Peyer's patch (tissue), 4 donors: ENCODE results near the gene TRPC4. TPM values are rescaled to one million over a fixed set of nuclear protein-coding genes. Genes with fewer than 3 reads are reported as not detected.

ENCODE experiments used
- DNase-seq, 3 donors: peaks; one replicate each; pipeline ENCODE4 v3.0.0-alpha.2; 2017 to 2019
- H3K27ac ChIP-seq, 4 donors: fragments of 200-600 bp; sonication (generic); one replicate each; pipeline ENCODE4 v1.5.1; 2016 to 2019
- H3K27me3 ChIP-seq, 2 donors: fragments of 200-600 bp; sonication (generic); one replicate each; pipeline ENCODE4 v1.5.1; 2019
- H3K36me3 ChIP-seq, 3 donors: fragments of 200-600 bp; sonication (generic); one replicate each; pipeline ENCODE4 v1.5.1; 2016 to 2019
- H3K4me1 ChIP-seq, 4 donors: fragments of 200-600 bp; sonication (generic); one replicate each; pipeline ENCODE4 v1.5.1; 2016 to 2019
- H3K4me3 ChIP-seq, 4 donors: fragments of 200-600 bp; sonication (generic); 1 replicate in 3 of 4; 2 replicates in 1 of 4; pipeline ENCODE4 v1.5.1; 2016 to 2019; ENCODE audit warnings: mild to moderate bottlenecking in 1 of 4
- H3K9me3 ChIP-seq, 4 donors: fragments of 200-600 bp; sonication (generic); one replicate each; pipeline ENCODE4 v1.5.1; 2016 to 2019; ENCODE audit warnings: mild to moderate bottlenecking in 1 of 4
- CTCF ChIP-seq, 6 experiments: fragments of 450-650 bp in 4 of 6; fragments of 200-600 bp in 2 of 6; sonication (generic) in 1 of 6; IDR thresholded peaks; one replicate each; pipeline ENCODE4 v1.5.1; 2017 to 2019; ENCODE audit warnings: antibody characterized with exemption in 6 of 6, mild to moderate bottlenecking in 3 of 6, moderate library complexity in 1 of 6
- POLR2A ChIP-seq, 2 donors: fragments of 450-650 bp; IDR thresholded peaks; one replicate each; pipeline ENCODE4 v1.5.1; 2017; ENCODE audit warnings: antibody characterized with exemption in 2 of 2, mild to moderate bottlenecking in 2 of 2, moderate library complexity in 2 of 2
- total RNA-seq, 4 donors: library from RNA; depleted of rRNA; stranded (reverse); fragments of >200 nt; gene quantifications; one replicate each; pipeline ENCODE4 v1.1.0, GENCODE V29; 2016

Gene TRPC4
- total RNA-seq, 4 donors from 2014 or later, result 1.2 TPM; not detected in 3

GRCh38 chr13:37662624-37663023, 206.9 kb downstream of the TRPC4 start:
- Histone ChIP-seq H3K27ac (no peak overlapping the region), H3K9me3 (no peaks in the 10 kb centered on the region), H3K4me1 (no peaks in the 10 kb centered on the region), H3K4me3 (no peak overlapping the region), H3K27me3 (no peaks in the 10 kb centered on the region), H3K36me3 (no peaks in the 10 kb centered on the region)
- TF ChIP-seq POLR2A (IDR thresholded peaks at IDR 0.05) (no peak), CTCF (IDR thresholded peaks at IDR 0.05) (no peak)
- no peak for DNase-seq

DNA sequence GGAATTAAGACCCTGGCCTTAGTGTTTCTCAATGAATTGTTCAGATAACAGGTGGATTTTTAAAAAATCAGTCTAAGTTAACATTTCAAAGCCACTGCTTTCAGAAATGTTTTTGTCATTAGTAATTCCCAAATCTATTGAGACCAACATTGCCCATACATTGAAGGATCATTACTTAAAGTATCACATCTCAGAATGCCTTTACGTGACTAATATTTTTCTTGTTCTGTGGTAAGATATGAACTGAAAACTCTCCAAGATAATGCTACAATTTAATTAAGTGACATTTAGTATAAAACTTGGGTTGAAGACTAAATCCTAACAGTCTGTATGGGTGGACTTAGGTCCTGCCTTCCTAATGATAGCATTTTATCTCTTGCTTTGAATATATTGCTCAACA, 211.6 kb downstream of the TRPC4 start:
- H3K4me1 ChIP-seq, result no peaks in the 10 kb centered on the region
- no peaks in the 10 kb centered on the region for H3K9me3 ChIP-seq
- no peaks in the 10 kb centered on the region for H3K27me3 ChIP-seq
- DNase-seq, result no peak
- H3K36me3 ChIP-seq, result no peaks in the 10 kb centered on the region
- TF ChIP-seq POLR2A (IDR thresholded peaks at IDR 0.05) (no peak), CTCF (IDR thresholded peaks at IDR 0.05) (no peak)
- H3K4me3 ChIP-seq, result no peak overlapping the region
- H3K27ac ChIP-seq, result no peak overlapping the region

DNA sequence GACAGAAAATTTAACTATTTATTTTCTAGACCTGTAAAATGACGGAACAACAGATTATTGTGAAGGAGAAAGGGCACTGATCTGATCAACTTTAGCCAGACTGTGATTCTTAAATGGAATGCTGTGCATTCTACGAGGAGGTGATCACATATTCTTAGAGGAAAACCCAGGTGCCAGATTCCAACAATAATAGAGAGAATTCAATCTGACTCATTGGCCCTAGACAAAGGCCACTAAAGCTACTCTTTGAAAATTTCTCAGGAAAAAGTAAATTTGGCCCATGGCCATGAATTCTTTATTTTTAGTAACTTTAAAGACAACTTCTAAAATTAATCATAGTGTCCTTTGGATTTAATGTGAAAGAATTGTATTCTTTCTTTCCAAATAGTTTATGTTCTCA, 212.4 kb downstream of the TRPC4 start:
- no peaks in the 10 kb centered on the region for H3K27me3 ChIP-seq
- H3K4me1 ChIP-seq, result no peaks in the 10 kb centered on the region
- no peak overlapping the region for H3K27ac ChIP-seq
- no peak overlapping the region for H3K4me3 ChIP-seq
- H3K36me3 ChIP-seq, result no peaks in the 10 kb centered on the region
- TF ChIP-seq CTCF (IDR thresholded peaks at IDR 0.05), result no peak
- TF ChIP-seq POLR2A (IDR thresholded peaks at IDR 0.05), result no peak
- DNase-seq, result no peak
- H3K9me3 ChIP-seq, result no peaks in the 10 kb centered on the region

- Histone ChIP-seq H3K27me3 (no peaks in the 10 kb centered on the region), H3K4me1 (no peaks in the 10 kb centered on the region), H3K27ac (no peak overlapping the region), H3K9me3 (no peaks in the 10 kb centered on the region), H3K36me3 (no peaks in the 10 kb centered on the region), H3K4me3 (no peak overlapping the region)
- TF ChIP-seq POLR2A (IDR thresholded peaks at IDR 0.05) (no peak), CTCF (IDR thresholded peaks at IDR 0.05) (no peak)
- no peak for DNase-seq
These were observed 213.2 kb downstream of the TRPC4 start for GRCh38 chr13:37656247-37656940.

GRCh38 chr13:37652596-37652995, 217.0 kb downstream of the TRPC4 start:
- Histone ChIP-seq H3K9me3 (no peaks in the 10 kb centered on the region), H3K27ac (no peak overlapping the region), H3K4me3 (no peak overlapping the region), H3K36me3 (no peaks in the 10 kb centered on the region), H3K4me1 (no peaks in the 10 kb centered on the region), H3K27me3 (no peaks in the 10 kb centered on the region)
- TF ChIP-seq CTCF (IDR thresholded peaks at IDR 0.05), result no peak
- no peak for TF ChIP-seq POLR2A (IDR thresholded peaks at IDR 0.05)
- DNase-seq, result no peak

- Histone ChIP-seq H3K27ac (no peak overlapping the region), H3K36me3 (no peaks in the 10 kb centered on the region), H3K27me3 (no peaks in the 10 kb centered on the region), H3K4me1 (no peaks in the 10 kb centered on the region), H3K9me3 (no peaks in the 10 kb centered on the region), H3K4me3 (no peak overlapping the region)
- no peak for DNase-seq
- TF ChIP-seq POLR2A (IDR thresholded peaks at IDR 0.05), result no peak
- no peak for TF ChIP-seq CTCF (IDR thresholded peaks at IDR 0.05)
These were observed 217.7 kb downstream of the TRPC4 start for GRCh38 chr13:37651891-37652290.
